ENCODE data around the gene TNFAIP8L1.
A peak's percentile ranks its signal among the peaks of the same experiment; 100 is the strongest.

The TNFAIP8L1 gene

DNA sequence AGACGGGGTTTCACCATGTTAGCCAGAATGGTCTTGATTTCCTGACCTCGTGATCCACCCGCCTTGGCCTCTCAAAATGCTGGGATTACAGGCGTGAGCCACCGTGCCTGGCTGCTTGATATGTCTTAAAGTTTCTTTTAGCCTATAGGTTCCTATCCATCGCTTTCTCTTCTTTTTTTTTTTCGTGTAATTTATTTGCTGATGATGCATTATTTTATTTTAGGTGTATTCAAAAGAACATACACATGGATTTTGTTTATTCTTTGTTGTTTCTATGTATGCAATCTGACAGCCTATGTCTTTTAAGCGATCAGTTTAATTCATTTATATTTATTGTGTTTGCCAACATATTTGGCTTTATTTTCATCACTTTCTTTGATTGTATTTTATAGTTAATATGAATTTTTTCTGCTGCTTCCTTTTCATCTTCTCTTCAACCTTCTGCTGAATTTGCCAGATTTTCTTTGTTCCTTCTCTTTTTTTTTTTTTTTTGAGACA is 26.0 kb upstream of the TNFAIP8L1 start:
- DNase-seq: no peak

DNA sequence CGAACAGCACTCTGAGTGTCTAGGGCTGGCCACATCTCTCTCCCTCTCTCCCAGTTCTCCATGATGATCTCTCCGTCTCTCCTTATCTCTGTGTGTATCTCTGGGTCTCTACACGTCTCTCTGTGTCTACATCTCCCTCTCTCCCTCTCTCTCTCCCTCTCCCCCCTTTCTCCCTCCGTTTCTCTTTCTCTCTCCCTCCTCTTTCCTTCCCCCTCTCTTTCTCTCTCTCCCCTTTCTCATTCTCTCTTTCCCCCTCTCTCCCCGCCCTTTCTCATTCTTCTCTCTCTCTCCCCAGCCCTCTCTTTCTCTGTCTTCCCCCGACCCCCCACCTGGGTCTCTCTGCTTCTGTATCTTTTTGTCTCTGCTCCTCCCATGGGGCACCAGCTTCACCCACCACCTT is 21.3 kb upstream of the TNFAIP8L1 start:
- DNase-seq: no peak

DNA sequence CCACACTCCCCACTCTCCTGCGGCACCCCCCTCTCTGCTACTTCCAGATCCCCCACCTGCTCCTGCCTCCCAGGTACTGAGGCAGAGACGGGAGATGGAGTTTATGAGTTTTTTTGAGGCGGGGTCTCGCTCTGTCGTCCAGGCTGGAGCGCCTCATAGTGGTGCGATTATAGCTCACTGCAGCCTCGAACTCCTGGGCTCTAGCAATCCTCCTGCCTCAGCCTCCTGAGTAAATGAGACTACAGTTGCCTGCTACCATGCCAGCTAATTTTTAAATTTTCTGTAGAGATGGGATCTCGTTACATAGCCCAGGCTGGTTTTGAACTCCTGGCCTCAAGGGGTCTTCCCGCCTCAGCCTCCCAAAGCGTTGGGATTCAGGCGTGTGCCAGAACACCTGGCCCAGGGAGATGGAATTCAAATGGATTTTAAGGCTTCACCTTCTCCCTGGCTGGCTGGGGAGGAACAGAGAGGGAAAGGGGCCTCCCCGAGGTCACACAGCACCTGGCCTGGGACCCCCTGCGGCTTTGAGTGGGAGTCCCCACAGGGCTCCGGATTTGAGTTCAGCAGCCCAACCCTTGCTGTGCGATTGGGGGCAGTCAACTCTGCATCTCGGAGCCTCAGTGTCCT is 19.5 kb upstream of the TNFAIP8L1 start:
- DNase-seq: no peak

DNA sequence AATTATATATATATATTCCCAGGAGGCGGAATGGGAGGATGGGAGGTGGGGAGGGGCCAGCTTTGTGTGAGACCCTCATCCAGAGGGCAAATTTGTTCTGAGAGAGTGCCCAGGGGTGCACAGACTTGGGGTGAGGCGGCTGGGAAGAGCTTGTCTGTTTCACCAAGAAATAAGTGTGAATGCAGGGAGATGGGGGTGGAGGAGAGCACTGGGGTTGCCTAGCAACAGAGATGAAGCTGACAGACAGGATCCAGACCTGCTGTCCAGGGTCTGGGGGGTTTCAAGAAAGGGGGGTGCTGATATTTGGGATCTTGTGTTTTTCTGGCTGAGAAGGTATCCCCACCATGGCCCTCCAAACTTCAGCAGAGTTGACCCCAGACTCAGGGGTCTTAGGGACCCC is 18.6 kb upstream of the TNFAIP8L1 start:
- peak; percentile 24 for DNase-seq

DNA sequence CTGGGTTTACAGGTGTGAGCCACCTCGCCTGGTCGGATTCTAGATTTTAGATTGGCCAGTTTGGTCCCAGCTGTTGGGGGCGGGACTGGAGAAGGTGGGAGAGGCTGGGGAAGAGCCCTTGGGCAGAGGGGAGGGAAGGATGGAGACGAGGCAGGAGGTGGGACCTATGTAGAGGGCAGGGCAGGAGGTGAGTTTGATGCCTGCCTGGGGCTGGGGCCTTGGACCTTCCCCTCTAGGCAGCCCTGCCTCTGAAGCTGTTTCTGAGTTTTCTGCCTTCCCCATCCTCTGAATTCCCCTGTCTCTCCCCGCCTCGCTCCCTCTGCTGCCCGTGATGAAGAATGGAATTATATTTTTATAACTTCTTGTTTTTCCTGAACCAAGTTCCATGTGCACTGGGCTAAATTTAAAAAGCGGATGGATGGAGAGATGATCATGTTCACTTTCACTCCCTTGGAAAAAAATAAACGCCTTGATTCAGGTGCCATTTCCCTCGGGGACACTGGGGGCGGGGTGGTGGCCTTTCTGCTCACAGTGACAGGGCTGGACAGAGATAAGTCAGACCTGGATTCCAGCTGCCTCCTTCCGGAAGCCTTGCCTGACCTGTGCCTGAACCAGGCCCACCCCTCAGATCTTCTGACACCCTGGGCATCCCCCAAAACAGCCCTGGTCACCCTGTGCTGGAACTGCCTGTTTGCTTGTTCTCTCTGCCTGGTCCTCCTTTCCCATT is 16.5 kb upstream of the TNFAIP8L1 start:
- DNase-seq: no peak

DNA sequence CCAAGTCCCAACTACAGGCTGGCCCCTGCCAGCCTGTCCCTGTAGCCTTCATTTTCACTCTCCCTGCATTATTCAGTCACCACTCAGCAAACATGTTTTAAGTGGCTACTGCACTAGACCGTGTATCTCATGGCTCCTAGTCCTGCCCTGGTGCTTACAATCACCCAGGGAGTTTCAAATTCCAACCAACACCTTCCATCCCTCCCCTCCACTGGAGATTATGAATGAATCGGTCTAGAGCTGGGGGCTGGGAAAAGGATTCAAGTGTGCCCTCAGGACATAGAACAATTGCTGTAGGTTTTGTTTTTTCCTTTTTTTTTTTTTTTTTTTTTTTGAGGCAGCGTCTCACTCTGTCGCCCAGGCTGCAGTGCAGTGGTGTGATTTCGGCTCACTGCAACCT is 15.0 kb upstream of the TNFAIP8L1 start:
- DNase-seq: peak; percentile 85

DNA sequence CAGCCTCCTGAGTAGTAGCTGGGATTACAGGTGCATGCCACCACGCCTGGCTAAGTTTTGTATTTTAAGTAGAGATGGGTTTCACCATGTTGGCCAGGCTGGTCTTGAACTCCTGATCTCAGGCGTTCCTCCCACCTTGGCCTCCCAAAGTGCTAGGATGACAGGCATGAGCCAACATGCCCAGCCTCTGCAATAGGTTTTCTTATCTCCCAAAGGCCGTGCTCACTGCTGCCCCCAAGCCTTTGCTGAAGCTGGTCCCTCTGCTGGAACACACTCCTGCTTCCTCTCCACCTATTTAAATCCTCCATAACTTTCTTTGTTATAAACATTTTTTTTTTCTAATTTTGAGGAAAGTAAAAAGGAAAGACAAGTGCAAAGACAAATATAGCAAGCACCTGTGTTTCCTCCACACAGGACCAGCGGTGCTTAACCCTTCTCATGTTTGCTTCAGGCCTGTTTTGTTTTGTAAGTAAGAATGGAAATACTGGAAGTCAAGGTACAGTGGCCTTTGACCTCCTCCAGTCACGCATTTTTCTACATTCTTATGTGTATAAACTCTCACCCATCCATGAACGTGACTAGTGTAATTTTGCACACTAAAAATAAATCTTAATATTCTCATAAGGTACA is 14.5 kb upstream of the TNFAIP8L1 start:
- DNase-seq: peak; percentile 58

DNA sequence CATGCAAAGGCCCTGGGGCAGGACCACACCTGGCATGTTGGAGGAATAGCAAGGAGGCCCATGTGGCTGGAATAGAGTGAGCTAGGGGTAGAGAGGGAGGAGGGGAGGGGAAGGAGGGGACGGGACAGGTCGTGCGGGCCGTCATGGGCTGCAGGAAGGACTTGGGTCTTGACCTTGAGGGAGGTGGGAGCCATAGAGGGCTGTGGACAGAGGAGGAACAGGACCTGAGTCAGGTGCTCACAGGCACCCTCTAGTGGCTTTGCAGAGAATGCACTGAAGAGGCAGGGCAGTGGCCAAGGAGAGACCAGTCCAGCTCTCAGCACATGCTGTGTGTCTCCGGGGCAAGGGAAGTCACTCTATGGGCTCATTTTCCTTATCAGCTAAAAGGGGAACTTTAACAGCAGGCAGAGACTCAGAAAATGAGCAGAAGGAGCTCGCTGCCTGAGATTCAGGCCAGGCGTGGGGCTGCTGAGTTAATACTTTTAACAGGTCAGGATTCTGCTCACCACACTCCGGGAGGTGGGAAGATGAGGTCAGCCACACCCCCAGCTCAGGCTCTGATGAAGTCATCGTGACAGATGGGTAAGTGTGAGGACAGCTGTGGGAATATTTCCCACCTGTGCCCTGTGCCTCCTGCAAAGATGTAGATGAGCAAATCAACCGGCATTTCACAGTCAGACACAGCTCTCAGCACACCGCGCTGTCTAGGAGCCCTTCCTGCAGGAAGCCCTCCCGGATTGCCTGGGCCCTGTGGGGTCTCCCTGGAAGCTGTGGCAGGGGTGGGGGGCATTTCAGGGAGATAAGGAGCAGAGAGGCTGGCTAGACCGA is 6.0 kb upstream of the TNFAIP8L1 start:
- DNase-seq: peak; percentile 3

DNA sequence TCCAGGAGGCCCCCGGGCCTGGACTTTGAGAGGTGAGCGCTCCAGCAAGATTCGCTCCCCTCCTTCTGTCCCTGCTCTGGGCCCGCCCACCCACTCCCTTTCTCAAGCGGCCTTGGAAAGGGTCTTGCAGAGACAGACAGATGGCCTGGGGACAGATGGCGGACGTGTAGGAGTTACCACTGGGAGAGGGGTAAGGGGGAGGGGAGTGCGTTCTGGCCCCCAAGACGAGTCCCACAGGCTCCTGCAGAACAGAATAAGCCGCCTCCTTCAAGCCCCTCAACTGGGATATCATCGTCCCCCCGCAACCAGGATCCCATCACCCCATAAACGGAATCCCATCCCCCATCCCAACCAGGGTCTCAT is 3.6 kb upstream of the TNFAIP8L1 start:
- no peak for DNase-seq

DNA sequence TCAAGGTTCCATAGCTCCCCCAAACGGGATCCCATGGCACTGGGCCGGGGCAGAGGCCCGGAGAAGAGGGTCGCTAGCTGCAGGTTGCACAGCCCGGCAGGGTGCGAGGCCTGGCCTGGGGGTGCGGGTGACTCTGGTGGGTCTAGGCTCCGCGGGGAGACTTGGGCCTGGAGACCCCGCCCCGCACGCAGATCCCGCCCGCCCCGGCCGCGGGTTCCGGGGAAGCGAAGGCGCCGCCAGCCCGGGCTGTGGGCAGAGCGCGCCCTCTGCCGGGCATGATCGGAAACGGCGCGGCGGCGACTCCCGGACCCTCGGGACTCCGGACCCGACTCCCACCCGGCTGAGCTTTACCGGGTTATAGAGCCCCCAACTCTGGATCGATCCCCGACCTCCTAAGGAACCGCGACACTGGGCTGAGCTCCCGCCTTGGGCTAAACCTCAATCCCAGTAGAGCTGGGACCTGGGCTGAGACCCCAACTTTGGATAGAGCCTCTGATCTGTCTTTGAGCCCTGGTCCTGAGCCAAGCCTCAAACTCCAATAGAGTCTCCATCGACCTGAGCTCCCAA is 3.1 kb upstream of the TNFAIP8L1 start:
- peak; percentile 65 for DNase-seq

DNA sequence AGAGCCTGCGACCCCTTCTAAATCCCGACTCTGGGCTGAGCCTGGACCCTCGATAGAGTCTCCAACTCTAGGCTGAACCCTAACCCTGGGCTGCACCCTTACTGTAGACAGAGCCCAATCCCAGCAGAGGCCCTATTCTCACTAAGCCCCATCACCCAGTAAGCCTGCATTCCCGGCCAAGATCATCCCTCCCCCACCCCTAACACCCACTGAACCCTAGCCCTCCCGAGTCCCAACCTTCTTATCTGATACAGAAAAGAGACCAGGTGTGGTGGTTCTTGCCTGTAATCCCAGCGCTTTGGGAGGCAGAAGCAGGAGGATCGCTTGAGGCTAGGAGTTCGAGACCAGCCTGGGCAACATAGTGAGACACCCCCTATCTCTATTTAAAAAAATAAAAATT is 2.6 kb upstream of the TNFAIP8L1 start:
- no peak for DNase-seq

DNA sequence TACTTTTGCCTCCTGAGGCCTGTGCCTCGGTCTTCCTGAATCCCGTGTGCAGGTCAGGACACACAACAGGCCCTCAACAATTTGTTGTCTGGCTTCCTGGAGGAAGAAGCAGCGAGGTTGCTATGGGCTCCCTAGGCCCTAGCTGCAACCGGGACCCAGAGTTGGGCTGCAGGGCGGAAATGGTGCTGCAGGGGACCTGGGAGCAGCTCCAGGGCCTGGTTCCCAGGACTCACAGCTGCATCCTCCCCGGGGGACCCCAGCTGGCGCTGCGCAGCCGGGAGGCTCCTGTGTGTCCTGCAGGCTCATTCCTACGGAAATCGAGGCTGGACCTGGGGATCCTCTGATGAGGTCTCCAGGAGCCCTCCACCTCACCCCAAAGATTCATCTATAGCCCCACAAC is 999 bp upstream of the TNFAIP8L1 start:
- no peak for DNase-seq

DNA sequence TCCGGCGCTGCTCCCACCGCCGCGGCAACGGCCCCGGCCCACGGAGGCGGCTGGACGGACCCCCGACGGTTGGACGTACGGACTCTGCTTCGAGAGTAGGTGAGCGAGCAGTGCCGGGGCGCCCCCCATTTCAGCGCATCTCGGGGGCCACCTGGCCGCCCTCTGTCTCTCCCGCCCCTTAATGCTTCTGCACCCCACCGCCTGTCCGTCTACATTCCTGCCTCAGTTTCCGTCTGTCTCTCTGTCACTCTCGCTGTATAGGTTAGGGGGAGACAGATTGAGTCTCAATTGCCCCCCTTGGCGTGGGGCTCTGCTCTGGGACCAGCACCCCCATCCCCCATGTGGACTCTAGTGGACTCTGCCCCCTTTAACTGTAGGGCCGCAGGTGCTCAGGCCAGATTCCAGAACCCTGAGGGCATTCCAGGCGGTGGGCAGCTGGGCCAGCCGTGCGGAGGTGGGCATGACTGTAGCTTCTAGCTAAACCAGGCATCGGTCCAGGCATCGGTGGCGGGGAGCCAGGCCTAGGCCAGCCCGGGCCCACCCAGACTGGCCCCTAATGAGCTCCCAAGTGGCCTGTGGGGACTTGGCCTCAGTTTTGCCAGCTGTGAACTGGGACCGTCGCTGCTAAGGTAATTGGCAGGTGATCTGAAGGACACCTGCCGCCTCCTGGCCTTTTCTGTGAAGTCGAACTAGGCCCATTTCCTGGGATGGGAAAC is 373 bp downstream of the TNFAIP8L1 start:
- no peak for DNase-seq

DNA sequence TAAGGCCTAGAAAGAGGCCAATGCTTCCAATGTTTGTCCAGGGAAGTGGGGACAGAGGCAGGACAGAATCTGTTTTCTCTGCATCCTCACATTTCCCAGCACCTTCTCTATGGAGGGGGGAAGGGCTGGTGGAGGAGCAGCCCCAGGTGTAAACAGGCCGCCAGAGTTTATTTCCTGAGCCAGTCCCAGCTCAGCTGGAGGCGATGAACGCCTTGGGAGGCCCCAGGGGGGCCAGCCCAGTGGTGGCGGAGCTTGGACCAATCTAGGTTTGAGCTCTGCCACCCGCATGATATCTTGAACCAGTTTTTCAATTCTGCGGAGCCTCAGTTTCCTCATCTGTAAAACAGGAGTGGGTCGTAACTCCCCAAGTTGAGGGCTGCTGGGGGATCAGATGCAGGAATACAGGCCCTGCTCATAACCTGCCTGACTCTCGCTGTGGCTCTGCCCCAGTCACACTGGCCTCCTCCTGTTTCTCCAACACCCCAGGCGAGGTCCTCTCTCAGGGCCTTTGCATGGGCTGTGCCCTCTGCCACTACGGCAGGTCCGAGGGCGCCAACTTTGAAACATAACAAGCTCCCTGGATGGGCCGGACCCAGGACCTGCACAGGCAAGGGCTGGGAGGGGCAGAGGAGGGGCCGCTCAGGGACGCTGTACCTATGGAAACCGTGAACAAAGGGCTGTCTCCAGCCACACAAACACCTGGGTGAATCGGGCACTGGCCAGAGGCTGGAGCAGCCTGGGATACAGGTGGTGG is 1.1 kb downstream of the TNFAIP8L1 start:
- no peak for DNase-seq

DNA sequence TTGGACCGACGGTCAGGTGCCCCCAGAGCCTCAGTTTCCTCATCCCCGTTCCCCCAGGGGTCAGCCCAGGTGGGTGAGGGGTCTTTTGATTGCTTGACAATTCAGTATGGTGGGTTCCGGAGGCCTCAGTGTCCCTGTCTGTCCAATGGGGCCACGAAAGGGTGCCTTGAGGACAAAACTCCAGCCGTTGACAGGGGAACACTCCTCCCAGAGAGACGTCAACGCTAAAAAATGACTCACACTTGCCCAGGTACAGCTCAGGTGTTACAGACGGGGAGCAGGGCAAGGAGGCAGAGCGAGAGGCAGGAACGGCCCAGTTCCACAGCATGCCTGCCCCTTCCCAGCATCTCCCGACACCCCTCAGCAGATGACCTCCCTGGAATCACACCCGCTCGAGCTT is 1.8 kb downstream of the TNFAIP8L1 start:
- no peak for DNase-seq

DNA sequence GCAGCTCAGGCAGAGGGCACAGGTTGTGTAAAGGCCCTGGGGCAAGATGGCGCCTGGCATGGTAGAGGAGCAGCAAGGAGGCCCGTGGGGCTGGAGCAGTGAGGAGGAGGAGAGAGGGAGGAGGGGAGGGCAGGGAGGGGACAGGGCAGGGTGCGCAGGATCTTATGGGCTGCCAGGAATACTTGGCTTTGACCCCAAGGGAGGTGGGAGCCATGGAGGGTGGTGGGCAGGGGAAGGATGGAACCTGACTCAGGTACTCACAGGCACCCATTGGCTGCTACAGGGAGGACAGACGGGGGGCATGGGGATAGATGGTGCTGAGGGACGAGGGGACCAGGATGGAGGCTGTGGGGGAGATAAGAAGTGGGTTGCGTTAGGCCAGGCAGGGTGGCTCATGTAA is 3.3 kb downstream of the TNFAIP8L1 start:
- DNase-seq: no peak

DNA sequence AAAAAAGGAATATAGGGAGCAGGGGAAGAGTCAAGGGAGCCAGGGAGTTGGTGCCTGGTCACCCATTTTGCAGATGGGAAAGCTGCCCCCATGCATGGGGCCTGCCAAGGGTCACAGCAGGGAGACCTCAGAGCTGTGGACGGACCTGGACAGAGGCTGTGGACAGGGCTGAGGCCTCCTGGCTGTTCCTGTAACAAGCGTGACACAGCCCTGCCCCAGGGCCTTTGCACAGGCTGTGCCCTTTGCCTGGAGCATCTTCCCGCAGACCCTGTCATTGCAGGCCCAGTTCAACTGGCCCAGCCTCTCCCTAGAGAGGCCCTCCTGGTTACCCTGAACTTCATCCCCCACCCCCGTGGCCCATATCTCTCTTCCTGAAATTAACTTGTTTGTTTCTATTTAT is 6.4 kb downstream of the TNFAIP8L1 start:
- no peak for DNase-seq

DNA sequence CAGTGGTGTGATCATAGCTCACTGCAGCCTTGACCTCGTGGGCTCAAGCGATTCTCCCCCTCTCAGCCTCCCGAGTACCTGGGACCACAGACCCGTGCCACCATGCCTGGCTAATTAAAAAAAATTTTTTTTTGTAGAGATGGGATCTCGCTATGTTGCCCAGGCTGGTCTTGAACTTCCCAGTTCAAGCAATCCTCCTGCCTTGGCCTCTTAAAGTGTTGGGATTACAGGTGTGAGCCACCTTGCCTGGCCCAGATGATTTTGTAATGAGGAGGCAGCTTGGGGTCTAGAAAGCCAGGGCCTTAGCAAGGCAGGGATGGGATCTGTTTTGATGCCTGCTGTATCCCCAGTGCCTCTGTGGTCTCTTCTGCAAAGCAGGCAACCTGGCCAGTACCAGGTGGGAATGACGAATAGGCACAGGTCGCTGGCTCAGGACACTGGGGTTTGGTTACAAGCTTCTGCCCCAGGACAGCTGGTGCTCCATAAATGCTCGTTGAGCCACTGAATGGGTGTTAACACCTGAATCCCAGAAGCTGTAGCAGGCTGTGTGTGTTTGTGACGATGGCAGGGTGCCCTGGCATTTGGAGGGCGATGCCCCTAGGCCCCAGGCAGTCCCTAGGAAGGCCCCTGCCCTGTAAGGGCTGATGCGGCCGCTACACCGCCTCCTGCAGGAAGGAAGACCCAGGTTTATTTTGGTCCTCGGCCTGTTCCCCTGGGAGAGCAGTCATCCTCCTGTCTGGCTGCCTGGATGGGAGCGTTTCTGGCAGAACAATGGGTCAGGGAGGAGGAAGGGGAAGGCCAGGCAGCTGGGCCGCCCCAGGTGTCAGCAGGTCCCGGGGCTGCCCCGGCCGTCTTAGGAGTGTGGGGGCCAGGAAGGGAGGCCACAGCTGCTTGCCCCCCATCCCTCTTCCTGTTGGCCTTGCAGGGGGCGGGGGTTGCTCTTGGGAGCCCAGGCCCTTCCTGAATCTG is 8.6 kb downstream of the TNFAIP8L1 start:
- no peak for DNase-seq

DNA sequence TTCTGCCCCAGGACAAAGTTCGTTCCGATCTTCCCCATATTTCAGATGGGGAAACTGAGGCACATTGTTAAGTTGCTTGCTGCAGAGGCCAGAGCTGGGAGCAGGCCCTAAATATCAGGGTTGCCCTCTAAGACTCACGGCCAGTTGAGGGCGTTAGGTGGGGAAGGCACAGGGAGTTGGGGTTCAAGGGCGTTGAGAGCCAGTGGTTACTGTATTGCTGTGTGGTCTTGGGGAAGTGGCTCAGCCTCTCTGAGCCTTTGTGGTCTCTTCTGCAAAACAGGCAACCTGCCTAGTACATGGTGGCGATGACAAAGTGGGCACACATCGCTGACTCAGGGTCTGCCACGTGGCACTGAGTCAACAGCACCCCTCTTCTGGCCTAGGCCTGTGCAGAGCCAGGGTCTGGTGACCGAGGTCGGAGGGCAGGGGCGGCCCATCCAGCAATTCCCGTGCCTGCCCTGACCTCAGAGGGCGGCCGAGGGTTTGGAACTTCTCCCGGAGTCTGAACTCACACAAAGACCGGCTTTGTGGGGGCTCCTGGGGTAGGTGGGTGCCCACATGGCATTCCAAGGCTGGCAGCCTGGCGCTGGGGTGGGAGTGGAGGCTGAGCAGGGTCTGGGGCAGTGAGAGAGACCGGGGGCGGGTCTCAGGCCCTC is 10.2 kb downstream of the TNFAIP8L1 start:
- DNase-seq: no peak

DNA sequence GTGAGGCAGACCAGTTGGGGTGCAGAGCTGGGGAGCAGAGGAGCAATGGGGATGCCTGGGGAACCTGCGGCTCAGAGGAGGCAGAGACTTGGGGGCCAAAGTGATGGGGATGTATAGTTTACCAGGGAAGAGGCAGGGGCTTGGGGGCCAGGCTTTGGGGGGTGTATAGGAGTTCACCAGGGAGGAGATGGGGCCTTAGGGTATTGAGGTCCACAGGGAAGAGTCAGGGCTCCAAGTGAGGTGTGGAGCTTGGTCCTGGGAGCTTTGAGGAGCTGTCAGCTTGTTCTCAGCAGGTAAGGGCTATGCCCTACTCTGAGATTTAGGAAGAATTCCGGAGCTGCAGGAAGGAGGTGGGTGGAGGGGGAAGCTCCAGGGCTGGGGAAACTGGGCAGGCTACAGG is 10.8 kb downstream of the TNFAIP8L1 start:
- DNase-seq: no peak
